HepG2 (cell line): ENCODE measurements around the gene SLC7A10. TPM values are rescaled to one million over a fixed set of nuclear protein-coding genes. Genes with fewer than 3 reads are reported as not detected.

Source experiments
- AGO2 ChIP-seq: fragments of 200-400 bp; formaldehyde crosslinking; optimal IDR thresholded peaks from 2 replicates; pipeline ENCODE3; 2017; ENCODE audit warnings: mild to moderate bottlenecking, low read depth, low read length, moderate library complexity
- AKAP8 ChIP-seq: sonication (generic); formaldehyde crosslinking; IDR thresholded peaks from 2 replicates; pipeline ENCODE4 v1.5.1; 2020; ENCODE audit warnings: mild to moderate bottlenecking, missing genetic modification reagents
- BHLHE40 ChIP-seq: IDR thresholded peaks from 2 replicates; pipeline ENCODE4 v1.6.1; 2011; ENCODE audit warnings: low read length, improper control_type of control experiment
- CENPT ChIP-seq: sonication (generic); formaldehyde crosslinking; IDR thresholded peaks from 2 replicates; pipeline ENCODE4 v1.8.0; 2022; ENCODE audit warnings: low read depth, mild to moderate bottlenecking, moderate library complexity, missing genetic modification reagents
- DRAP1 ChIP-seq: IDR thresholded peaks from 2 replicates; pipeline ENCODE4 v1.6.1; 2016; ENCODE audit warnings: missing genetic modification reagents, missing compliant biosample characterization
- DZIP1 ChIP-seq: sonication (generic); formaldehyde crosslinking; IDR thresholded peaks from 2 replicates; pipeline ENCODE4 v1.5.0; 2020; ENCODE audit warnings: mild to moderate bottlenecking, missing genetic modification reagents
- FOXJ3 ChIP-seq: sonication (generic); formaldehyde crosslinking; IDR thresholded peaks from 2 replicates; pipeline ENCODE4 v1.4.0; 2020; ENCODE audit warnings: missing genetic modification reagents, mild to moderate bottlenecking, borderline replicate concordance
- HHEX ChIP-seq: IDR thresholded peaks from 2 replicates; pipeline ENCODE4 v1.6.1; 2016; ENCODE audit warnings: control low read depth
- HNRNPUL1 ChIP-seq: fragments of 200-400 bp; formaldehyde crosslinking; IDR thresholded peaks from 2 replicates; pipeline ENCODE4 v1.6.1; 2017; ENCODE audit warnings: low read depth, mild to moderate bottlenecking, low read length, moderate library complexity
- MATR3 ChIP-seq: sonication (generic); formaldehyde crosslinking; IDR thresholded peaks from 2 replicates; pipeline ENCODE4 v1.4.0; 2020; ENCODE audit warnings: missing genetic modification reagents
- MEF2D ChIP-seq: sonication (generic); formaldehyde crosslinking; IDR thresholded peaks from 2 replicates; pipeline ENCODE4 v1.5.1; 2020; ENCODE audit warnings: mild to moderate bottlenecking, missing genetic modification reagents
- MEIS1 ChIP-seq: sonication (generic); formaldehyde crosslinking; IDR thresholded peaks from 2 replicates; pipeline ENCODE4 v1.9.0; 2021; ENCODE audit warnings: mild to moderate bottlenecking, missing genetic modification reagents, moderate library complexity, borderline replicate concordance
- PTBP1 ChIP-seq: fragments of 200-400 bp; formaldehyde crosslinking; IDR thresholded peaks from 2 replicates; pipeline ENCODE4 v1.6.1; 2018; ENCODE audit warnings: low read length, low read depth; ENCODE audit not compliant: poor library complexity, severe bottlenecking
- SOX5 ChIP-seq: IDR thresholded peaks from 2 replicates; pipeline ENCODE4 v1.6.1; 2016; ENCODE audit warnings: borderline replicate concordance
- SP5 ChIP-seq: IDR thresholded peaks from 2 replicates; pipeline ENCODE4 v1.6.1; 2016; ENCODE audit warnings: low read depth, borderline replicate concordance
- ZFP37 ChIP-seq: sonication (generic); formaldehyde crosslinking; IDR thresholded peaks from 2 replicates; pipeline ENCODE4 v1.4.0; 2020; ENCODE audit warnings: missing genetic modification reagents, borderline replicate concordance
- ZNF703 ChIP-seq: sonication (generic); formaldehyde crosslinking; IDR thresholded peaks from 2 replicates; pipeline ENCODE4 v1.5.1; 2020; ENCODE audit warnings: missing genetic modification reagents, mild to moderate bottlenecking, moderate library complexity, borderline replicate concordance
- ZNF746 ChIP-seq: sonication (generic); formaldehyde crosslinking; IDR thresholded peaks from 2 replicates; pipeline ENCODE4 v1.8.0; 2022; ENCODE audit warnings: mild to moderate bottlenecking, missing genetic modification reagents
- ZNF749 ChIP-seq: sonication (generic); formaldehyde crosslinking; IDR thresholded peaks from 2 replicates; pipeline ENCODE4 v1.8.0; 2022; ENCODE audit warnings: mild to moderate bottlenecking, missing genetic modification reagents, moderate library complexity, borderline replicate concordance
- ZNF790 ChIP-seq: sonication (generic); formaldehyde crosslinking; IDR thresholded peaks from 2 replicates; pipeline ENCODE4 v1.8.0; 2022; ENCODE audit warnings: missing genetic modification reagents, mild to moderate bottlenecking, borderline replicate concordance
- ZZZ3 ChIP-seq: sonication (generic); formaldehyde crosslinking; IDR thresholded peaks from 2 replicates; pipeline ENCODE4 v1.4.0; 2020; ENCODE audit warnings: missing genetic modification reagents, mild to moderate bottlenecking, borderline replicate concordance
- polyA plus RNA-seq, 8 experiments: library from polyadenylated mRNA; depleted of rRNA in 3 of 8; stranded (reverse) in 7 of 8; unstranded in 1 of 8; fragments of >200 nt; fragmentation: Illumina TruSeq in 4 of 8; extraction: Trizol in 4 of 8; gene quantifications; 2 replicates each; pipeline versions ENCODE4 v1.2.1 to v1.2.3, GENCODE V29; 2011 to 2016; ENCODE audit warnings: low read depth in 4 of 8, missing spikeins in 1 of 8, mixed read lengths in 1 of 8; ENCODE audit not compliant: insufficient read depth in 1 of 8
- total RNA-seq, 5 experiments: library from RNA; depleted of rRNA; stranded (reverse); fragments of >200 nt; fragmentation: Illumina TruSeq; extraction: Trizol; gene quantifications; 2 replicates each; pipeline ENCODE4 v1.2.3, GENCODE V29; 2016; ENCODE audit warnings: low read depth in 1 of 5
- TF ChIP-seq, protein P1 (sequence below): sonication (generic); formaldehyde crosslinking; IDR thresholded peaks from 2 replicates; pipeline ENCODE4 v1.5.1; 2020; ENCODE audit warnings: missing genetic modification reagents, mild to moderate bottlenecking, borderline replicate concordance

The SLC7A10 gene
- total and polyA plus RNA-seq, 2 of the 13 experiments (the other 11 are each of a cell fraction or from before 2014, with no cell fraction given), result 1.1 to 2.2 TPM

- no peak for TF ChIP-seq DZIP1 (CRISPR knock-in tag)
- no peak for TF ChIP-seq PTBP1
- no peak for TF ChIP-seq MEF2D
- TF ChIP-seq SP5 (CRISPR knock-in tag), result no peak
- no peak for TF ChIP-seq ZNF703 (CRISPR knock-in tag)
- peak; percentile 36; the same call in 1 of the 2 replicates for TF ChIP-seq AKAP8 (CRISPR knock-in tag)
- no peak; the same call in 1 of the 2 replicates for TF ChIP-seq BHLHE40
- no peak for TF ChIP-seq SOX5 (CRISPR knock-in tag)
- no peak for TF ChIP-seq ZNF749 (CRISPR knock-in tag)
- TF ChIP-seq, protein P1, sequence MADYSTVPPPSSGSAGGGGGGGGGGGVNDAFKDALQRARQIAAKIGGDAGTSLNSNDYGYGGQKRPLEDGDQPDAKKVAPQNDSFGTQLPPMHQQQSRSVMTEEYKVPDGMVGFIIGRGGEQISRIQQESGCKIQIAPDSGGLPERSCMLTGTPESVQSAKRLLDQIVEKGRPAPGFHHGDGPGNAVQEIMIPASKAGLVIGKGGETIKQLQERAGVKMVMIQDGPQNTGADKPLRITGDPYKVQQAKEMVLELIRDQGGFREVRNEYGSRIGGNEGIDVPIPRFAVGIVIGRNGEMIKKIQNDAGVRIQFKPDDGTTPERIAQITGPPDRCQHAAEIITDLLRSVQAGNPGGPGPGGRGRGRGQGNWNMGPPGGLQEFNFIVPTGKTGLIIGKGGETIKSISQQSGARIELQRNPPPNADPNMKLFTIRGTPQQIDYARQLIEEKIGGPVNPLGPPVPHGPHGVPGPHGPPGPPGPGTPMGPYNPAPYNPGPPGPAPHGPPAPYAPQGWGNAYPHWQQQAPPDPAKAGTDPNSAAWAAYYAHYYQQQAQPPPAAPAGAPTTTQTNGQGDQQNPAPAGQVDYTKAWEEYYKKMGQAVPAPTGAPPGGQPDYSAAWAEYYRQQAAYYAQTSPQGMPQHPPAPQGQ (CRISPR knock-in tag), result no peak
- no peak for TF ChIP-seq AGO2
- TF ChIP-seq ZFP37 (CRISPR knock-in tag), result no peak
- no peak for TF ChIP-seq ZNF790 (CRISPR knock-in tag)
- no peak for TF ChIP-seq FOXJ3 (CRISPR knock-in tag)
- no peak; the same call in 1 of the 2 replicates for TF ChIP-seq ZNF746 (CRISPR knock-in tag)
- TF ChIP-seq ZZZ3, result no peak
- no peak for TF ChIP-seq DRAP1 (CRISPR knock-in tag)
- no peak for TF ChIP-seq MATR3 (CRISPR knock-in tag)
- peak; percentile 73; the same call in 1 of the 2 replicates for TF ChIP-seq MEIS1 (CRISPR knock-in tag)
- no peak for TF ChIP-seq HNRNPUL1
- no peak for TF ChIP-seq HHEX (CRISPR knock-in tag)
- TF ChIP-seq CENPT (CRISPR knock-in tag), result no peak
Measured at GRCh38 chr19:33248553-33248953, 22.9 kb upstream of the SLC7A10 start (continued).
